ENCODE data around the gene TTLL10.
A peak's percentile ranks its signal among the peaks of the same experiment; 100 is the strongest.

The TTLL10 gene

GRCh38 chr1:1183221-1183747 lies 9.6 kb downstream of the TTLL10 start:
- no peak for DNase-seq (ENCODE audit: low read depth)
- TF ChIP-seq CTCF (conservative IDR thresholded peaks at IDR 0.05; ENCODE audit: control insufficient read depth, insufficient read depth, low read depth, low read length), result no peak
- H3K4me3 ChIP-seq (ENCODE audit: control insufficient read depth, low read depth, low read length), result no peak overlapping the region

- TF ChIP-seq CTCF (conservative IDR thresholded peaks at IDR 0.05; ENCODE audit: control insufficient read depth, insufficient read depth, low read depth, low read length), result no peak
- DNase-seq (ENCODE audit: low read depth), result no peak
- H3K4me3 ChIP-seq (ENCODE audit: control insufficient read depth, low read depth, low read length), result no peak overlapping the region
Measured at GRCh38 chr1:1183833-1184775, 10.4 kb downstream of the TTLL10 start.

GRCh38 chr1:1185101-1185765 lies 11.6 kb downstream of the TTLL10 start:
- DNase-seq (ENCODE audit: low read depth), result no peak
- no peak for TF ChIP-seq CTCF (conservative IDR thresholded peaks at IDR 0.05; ENCODE audit: control insufficient read depth, insufficient read depth, low read depth, low read length)

GRCh38 chr1:1187938-1188337 lies 14.3 kb downstream of the TTLL10 start:
- no peak overlapping the region for H3K4me3 ChIP-seq (ENCODE audit: control insufficient read depth, low read depth, low read length)
- TF ChIP-seq CTCF (conservative IDR thresholded peaks at IDR 0.05; ENCODE audit: control insufficient read depth, insufficient read depth, low read depth, low read length), result no peak
- peak; percentile 53 for DNase-seq (ENCODE audit: low read depth)

More at GRCh38 chr1:1185101-1185765, 11.6 kb downstream of the TTLL10 start:
- no peak overlapping the region for H3K4me3 ChIP-seq (ENCODE audit: control insufficient read depth, low read depth, low read length)

- TF ChIP-seq CTCF (conservative IDR thresholded peaks at IDR 0.05; ENCODE audit: control insufficient read depth, insufficient read depth, low read depth, low read length), result no peak
- H3K4me3 ChIP-seq (ENCODE audit: control insufficient read depth, low read depth, low read length), result no peak overlapping the region
- DNase-seq (ENCODE audit: low read depth), result no peak
Measured at GRCh38 chr1:1189111-1189510, 15.4 kb downstream of the TTLL10 start.

GRCh38 chr1:1191734-1192133 lies 18.1 kb downstream of the TTLL10 start:
- no peak for DNase-seq (ENCODE audit: low read depth)
- H3K4me3 ChIP-seq (ENCODE audit: control insufficient read depth, low read depth, low read length), result no peak overlapping the region
- TF ChIP-seq CTCF (conservative IDR thresholded peaks at IDR 0.05; ENCODE audit: control insufficient read depth, insufficient read depth, low read depth, low read length), result no peak
